NAMALWA (cell line): ENCODE results near the gene N4BP2L2.

ENCODE experiments used
- DNase-seq: peaks from one replicate; pipeline ENCODE4 v3.0.0-alpha.2; 2015; ENCODE audit warnings: low spot score

The N4BP2L2 gene

DNA sequence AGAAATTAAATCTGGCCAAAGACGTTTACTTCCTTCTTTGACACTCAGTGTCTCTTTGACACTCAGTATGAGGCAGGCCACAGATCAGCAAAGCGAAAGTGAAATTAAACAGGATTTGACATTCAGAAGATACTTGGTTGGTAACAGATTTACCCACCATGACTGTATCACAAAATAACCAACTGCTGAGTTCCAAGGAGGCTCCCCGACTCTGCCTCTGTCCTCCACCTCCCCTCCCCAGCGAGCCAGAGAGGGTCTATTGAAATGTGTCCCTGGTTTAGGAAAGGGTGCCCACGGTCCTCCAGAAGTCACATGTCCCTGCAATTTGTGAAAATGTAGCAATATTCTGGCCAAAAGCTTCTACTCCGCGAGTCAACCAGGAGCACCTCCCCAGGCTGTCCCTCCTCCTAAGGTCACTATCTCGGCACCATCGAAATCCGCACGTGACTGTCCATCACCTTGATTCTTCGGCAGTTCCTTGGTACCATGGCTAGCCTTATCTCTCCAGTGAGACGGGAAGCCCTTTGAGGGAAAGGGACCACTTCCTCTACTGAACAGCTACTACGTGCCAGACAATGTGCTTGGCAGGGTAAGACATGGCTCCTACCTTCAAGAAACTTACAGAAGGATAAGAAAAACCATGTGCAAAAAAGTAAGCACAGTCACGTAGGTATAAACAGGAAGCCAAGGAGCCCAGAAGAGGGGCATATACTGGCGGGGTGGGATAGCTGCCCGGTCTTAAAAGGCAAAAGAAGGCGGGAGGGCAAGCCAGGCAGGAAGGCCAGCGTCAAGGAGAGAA is 112.2 kb downstream of the N4BP2L2 start:
- peak; percentile 90 for DNase-seq

DNA sequence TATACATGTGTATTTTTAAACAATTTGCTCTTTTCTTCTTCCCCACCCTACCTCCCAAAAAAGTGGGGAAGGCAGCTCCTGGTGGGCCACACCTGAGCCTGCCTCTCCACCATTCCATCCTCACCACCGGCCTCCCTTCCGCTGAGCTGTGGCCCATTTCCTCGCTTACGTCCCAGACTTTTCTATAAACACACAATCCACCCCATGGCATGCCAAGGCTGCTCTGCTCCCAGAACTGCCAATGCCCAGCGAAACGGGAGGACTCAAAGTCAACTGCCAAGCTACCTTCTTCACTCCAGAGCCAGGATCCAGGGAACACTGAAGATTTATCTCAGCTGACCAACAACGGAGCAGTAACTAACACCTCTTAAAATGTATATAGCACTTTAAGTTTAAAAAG is 113.4 kb downstream of the N4BP2L2 start:
- DNase-seq = no peak

DNA sequence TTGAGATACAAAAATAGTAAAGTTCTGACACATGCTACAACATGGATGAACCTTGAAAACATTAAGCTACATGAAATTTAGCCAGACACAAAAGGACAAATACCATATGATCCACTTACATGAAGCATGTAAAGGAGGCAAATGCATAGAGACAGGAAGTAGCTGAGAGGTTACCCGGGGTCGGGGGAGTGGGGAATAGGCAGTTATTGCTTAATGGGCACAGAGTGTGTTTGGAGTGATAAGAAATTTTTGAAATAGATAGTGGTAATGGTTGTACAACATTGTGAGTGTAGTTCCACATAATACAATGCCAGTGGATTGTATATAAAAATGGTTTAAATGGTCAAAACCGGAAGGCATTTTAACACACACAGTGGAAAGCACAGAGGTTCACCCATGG is 115.0 kb downstream of the N4BP2L2 start:
- DNase-seq = no peak

DNA sequence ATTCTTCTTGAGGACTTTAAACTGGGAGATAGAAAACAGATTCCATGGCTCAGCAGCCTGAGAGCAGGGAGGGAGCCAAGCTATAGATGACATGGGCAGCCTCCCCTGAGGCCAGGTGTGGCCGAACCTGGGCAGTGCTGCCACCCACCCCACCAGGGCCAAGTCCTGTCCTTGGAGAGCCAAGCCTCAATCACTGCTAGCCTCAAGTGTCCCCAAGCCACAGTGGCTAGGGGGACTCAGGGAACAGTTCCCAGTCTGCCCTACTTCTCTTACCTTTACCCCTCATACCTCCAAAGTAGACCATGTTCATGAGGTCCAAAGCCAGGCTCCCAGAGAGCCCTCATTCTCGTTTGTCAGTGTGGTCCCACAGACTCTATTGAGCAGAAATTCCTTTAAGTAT is 118.7 kb downstream of the N4BP2L2 start:
- no peak for DNase-seq

DNA sequence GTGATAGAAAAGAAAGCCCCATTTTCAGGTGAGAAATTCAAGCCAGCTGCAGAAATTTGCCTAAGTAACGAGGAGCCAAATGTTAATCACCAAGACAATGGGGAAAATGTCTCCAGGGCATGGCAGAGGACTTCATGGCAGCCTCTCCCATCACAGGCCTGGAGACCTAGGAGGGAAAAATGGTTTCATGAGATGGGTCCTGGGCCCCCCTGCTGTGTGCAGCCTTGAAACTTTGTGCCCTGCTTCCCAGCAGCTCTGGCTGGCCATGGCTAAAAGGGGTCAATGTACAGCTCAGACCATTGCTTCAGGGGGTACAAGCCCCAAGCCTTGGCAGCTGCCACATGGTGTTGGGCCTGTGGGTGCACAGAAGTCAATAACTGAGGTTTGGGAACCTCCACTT is 120.6 kb downstream of the N4BP2L2 start:
- no peak for DNase-seq

DNA sequence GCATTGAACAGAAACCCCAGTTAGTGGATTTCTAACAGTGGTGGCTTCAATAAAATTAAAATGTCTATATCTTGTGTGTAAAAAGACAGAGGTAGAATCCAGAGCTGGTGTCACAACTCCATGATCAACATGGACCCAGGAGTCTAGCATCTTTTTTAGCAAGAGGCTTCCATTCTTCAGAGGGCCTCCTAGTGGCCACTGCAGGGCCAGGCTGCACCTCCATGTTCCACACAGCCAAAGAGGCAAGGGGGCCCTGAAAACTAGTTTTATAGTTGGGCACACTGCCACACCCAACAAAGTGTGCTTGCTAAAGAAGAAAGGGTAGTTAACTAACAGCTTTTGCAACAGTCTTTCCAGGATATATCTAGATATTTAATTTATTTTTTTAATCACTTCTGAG is 123.6 kb downstream of the N4BP2L2 start:
- DNase-seq = peak; percentile 48

DNA sequence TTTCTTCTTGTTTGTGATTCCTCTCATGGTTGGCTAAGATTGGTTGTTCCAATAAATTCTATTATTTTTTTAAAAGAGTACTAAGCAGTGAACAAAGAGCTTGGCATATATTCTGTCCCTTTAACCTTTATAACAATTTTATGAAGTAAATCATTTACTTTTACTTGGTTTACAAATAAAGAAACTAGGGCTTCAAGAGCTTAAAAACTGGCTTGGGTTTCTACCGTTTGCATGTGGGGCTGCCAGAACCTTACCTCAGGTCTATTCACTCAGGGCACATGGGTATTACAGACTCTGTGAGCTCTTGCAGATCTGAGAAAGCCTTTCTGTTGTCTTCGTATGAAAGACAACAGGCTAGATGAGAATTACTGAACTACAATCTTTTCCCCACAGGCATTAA is 124.0 kb downstream of the N4BP2L2 start:
- DNase-seq = no peak

DNA sequence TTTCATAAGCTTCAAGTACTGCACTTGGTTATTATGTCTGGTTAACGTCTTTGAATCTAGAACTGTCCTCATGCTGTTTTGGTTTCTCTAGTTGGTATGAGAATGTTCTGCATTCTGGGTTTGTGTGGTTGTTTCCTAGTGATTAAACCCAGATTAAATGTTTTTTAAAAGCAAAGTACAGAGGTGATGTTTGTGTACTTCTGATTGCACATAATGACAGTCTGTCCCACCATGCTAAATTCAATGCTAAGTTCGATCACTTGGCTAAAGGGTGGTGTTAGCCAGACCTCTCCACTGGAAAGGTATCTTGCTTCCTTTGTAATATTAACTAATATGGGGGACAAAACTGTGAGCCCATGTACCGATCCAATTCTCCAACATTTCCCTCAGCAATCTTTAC is 125.3 kb downstream of the N4BP2L2 start:
- no peak for DNase-seq

DNA sequence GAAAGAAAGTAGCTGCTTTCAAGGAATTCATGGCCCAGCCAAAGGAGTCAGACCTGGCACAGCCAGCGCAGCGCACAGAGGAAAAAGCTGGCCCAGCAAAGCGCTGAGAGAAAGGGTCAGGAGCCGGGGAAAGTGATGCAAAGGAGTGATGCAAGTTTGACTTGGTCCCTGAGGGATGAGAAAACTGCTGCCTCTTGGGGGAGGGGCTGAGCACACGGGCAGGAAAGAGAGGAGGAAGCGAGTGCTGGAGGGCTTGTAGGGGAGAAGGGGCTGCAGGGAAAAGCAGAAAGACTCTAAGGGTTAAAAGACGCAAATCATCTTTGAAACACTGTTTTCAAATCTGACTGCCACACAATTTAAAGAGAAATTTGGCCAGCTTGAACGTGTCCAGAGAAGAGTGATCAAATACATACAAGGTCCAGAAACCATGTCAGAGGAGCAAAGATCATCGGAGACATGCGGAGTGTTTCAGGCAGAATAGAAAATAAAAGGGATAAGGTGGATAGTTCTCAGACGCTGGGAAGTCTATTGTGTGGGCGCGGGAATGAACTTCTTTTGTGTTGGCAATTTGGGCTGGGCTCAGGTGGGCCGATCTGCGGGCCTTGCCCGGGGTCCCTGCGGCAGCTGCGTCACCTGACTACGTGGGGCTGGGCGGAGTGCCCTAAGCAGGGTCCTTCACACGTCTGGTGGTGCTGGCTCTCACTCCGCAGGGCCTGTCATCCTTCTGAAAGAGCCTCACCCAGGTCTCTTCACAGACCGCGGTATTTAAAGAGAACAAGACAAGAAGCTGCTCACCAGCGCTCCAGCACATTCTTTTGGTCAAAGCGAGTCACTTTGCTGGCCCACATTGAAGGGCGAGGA is 128.8 kb downstream of the N4BP2L2 start:
- no peak for DNase-seq

DNA sequence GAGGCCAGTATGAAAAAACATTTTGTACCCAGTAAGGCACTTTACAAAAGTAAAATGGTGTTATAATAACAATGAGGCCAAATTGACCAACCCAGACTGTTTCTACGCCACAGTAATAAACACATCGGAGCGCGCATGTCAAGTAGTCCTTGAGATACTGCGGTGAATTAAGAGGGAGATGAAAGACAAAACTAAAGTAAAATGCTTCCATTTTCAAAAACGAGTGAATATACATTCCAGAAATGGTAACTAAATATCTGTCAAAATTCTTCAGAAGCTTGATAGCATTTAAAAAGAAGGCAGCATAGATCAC is 129.6 kb downstream of the N4BP2L2 start:
- DNase-seq = no peak

DNA sequence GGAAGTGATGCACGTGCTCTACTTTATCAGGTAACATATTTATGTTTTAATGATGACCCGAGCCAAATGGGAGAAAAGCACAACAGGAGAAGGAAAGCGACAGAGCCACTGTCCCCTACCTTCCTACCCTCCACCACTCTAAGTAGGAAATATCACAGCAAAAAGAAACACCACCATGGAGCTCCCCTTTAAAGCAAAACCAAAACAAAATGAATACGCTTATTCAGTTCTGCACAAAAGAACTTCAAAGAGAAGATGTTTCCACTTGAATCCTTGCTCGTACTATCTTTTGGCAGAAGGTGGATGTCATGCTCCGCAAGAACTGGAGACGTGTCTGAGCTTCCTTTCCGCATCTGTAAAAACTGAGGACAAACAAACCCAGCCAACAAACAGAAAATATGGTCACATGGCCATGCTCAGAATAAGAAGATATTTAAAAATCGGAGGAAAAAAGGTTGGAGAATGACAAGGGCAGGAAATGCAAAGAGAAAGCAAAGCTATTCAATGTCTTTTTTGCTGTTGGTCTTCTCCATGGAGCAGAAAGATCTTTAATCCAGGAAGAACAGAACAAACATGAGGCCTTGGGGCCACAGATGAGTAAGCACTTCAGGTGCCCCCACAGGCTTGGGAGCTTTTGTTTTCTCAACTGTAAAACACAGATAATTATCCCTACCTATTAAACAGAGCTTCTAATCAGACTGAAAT is 130.1 kb downstream of the N4BP2L2 start:
- DNase-seq = no peak

DNA sequence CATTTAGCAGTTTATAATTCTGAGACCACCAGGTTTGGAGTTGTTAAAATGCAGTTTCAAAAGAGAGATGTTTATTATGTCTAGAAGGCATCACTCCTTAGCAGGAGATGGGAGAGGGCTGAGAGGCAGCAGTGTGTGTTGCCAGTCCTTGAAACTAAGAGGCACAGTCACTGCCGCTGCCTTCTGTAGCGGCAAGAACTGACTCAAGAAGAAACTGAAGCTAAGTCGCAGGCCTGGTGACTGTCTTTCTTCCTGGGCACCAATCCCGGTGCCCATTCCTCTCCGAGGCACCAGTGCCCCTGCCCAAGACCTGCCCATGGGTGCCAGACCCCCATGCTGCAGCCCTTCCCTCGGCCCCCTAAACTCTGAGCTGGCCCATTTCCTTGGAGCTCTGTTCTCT is 130.7 kb downstream of the N4BP2L2 start:
- no peak for DNase-seq

DNA sequence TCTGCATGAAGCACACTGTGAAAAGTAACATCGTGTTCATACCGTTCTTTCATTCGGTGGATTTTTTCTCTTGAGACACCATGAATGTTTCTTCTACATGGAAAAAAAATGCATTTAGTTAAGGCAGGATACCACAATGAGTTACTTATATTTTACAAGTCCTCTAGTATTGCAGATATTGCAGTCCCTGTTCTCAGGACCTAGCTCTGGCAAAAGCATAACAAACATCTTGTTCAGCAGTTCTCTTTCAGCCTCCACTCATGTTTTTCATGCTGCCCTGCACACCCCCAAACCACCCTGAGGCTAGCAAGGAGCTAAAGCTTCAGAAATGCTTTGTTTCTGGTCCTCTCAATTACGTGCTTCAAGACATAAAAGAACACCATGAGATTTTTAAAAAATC is 135.5 kb downstream of the N4BP2L2 start:
- no peak for DNase-seq

DNA sequence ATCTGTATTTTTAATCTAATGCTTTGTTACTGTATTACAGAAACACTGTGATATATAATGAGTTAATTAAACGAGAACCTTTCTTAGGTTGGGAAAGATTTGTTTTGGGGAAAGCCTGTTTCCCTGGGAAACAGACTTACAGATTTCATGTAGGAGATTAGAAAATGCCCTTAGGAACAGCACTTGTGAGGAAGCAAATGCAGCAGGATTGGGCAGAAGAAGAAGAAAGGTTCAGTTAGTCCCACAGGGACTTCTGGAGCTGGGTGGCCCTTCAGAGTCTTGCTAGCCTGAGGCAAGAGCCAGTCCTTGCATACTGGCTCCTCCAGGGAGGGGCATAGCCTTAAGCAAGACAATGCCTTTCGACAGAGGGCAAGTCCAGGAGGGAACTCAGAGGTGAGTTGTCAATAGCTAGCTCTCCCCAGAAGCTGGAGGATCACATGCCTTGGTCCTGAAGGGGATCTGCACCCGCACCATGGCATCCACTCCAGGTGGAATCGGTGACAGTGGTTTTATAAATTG is 147.4 kb downstream of the N4BP2L2 start:
- no peak for DNase-seq

DNA sequence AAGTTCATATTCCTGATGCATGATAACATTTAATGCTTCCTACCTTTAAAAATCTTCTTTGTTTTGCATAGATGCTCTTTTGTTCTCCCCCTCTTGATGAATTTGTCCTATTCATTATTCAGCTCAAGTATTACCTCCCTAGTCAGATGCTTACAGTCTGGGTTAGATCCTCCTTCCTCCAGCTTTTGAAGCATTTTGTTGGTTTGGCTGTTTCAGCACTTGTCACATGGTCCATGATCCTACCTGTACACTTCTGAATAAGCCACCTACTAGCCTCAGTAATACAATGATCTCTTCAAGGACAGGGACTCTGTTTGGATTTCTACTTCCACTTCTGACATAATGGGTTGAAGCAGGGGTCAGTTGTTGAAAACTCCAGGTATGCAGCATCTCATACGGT is 148.1 kb downstream of the N4BP2L2 start:
- DNase-seq = no peak

DNA sequence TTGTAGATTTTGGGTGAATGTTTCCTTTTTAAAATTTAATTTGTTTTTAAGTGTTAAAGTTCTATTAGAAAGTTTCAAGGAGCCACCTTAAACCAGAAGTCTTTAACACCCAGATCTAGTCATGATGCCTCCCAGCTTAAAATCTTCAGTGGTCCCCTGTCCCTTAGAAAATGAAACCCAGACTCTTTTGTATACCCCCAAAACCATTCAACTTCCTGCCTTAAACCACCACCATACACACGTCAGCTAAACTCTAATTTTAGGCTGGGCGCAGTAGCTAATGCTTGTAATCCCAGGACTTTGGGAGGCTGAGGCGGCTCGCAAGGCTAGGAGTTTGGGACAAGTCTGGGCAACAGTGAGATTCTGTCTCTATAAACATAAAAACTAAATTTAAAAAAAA is 148.5 kb downstream of the N4BP2L2 start:
- DNase-seq = no peak

DNA sequence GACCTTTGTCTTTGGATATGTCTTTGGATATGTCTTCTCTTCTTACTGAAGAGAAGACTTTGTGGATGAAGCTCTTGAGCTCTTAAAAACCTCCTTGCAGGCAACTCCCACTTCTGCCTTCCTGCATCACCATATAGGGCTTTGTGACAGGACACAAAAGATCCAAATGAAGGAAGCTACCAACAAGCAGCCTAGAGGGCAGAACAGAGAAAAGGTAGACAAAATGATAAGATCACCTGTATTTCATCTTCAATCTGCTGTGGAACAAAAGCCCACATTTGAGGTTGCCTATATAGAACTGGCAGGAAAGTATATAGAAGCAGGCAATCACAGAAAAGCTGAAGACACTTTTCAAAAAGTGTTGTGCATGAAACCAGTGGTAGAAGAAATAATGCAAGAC is 153.2 kb downstream of the N4BP2L2 start:
- no peak for DNase-seq

DNA sequence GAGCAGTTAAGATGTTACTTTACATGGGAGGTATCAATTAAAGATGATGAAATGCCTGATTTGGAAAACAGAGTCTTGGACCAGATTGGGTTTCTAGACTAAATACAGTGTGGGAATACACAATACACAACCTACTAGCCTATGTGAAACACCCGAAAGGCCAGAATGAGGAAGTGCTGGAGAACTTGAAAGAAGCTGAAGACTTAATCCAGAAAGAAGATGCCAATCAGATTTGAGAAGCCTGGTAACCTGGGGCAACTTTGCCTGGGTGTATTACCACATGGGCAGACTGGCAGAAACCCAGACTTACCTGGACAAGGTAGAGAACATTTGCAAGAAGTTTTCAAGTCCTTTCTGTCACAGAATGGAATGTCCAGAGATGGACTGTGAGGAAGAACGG is 153.9 kb downstream of the N4BP2L2 start:
- DNase-seq = peak; percentile 6

DNA sequence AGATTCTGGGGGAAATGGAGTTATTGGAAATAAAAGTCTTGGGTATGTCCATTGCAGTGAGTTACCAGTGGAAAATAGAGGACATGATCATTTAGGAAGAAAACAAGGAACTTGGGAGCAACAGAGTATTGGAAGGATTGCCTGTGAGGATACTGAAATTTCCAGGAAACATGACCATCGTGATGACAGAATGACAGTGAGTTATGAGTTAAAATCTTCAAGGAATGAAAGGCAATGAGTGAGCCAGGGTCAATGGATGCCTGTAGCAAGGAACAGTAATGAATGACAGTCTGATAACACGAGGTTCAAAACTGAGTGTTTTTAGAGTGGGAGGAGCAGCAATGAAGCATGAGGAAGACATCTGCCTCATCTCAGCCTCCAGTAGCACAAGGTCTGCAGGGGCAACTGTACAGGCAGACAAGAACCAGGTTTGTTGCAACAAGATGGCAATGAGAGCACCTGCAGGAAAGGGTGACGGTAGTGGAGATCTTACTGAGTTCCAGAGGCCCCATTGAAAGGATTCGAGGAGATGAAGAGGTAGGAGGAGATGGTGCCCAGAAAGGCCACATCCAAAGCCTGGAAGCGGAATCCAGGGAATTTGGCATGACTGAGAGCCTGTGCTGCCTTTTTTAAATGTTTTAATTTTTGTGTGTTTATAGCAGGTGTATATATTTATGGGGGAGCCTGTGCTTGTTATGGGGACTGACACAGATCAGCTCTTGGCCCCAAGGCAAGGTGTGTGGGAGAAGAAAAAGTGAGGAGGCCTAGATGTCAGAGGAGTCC is 154.6 kb downstream of the N4BP2L2 start:
- DNase-seq = no peak
